HT1080 (cell line): ENCODE results near the gene SEC11A. TPM values are rescaled to one million over a fixed set of nuclear protein-coding genes. Genes with fewer than 3 reads are reported as not detected.
"Not testable (repeated sequence)": the region's sequence is repeated elsewhere in the genome, so short reads cannot be mapped to it uniquely, and the experiment has no call there.

Source experiments
- DNase-seq: peaks from one replicate; pipeline ENCODE4 v3.0.0-alpha.2; 2015; ENCODE audit warnings: low read depth
- polyA plus RNA-seq, 2 experiments: library from polyadenylated mRNA; depleted of rRNA; stranded (reverse); fragments of >200 nt; gene quantifications; 2 replicates each; pipeline ENCODE4 v1.2.3, GENCODE V29; 2015
- total RNA-seq: library from RNA; depleted of rRNA; stranded (reverse); fragments of >200 nt; shearing (Covaris generic); gene quantifications from 2 replicates; pipeline ENCODE4 v1.2.3, GENCODE V29; 2014; rRNA removed

The SEC11A gene
- total RNA-seq = 175 and 185 TPM in 2 replicates
- 204 and 261 TPM in 2 replicates for polyA plus RNA-seq (2015; cell fraction: cytosol; rRNA removed)
- polyA plus RNA-seq (2015; cell fraction: nucleus; rRNA removed) = 86.6 and 111 TPM in 2 replicates

DNA sequence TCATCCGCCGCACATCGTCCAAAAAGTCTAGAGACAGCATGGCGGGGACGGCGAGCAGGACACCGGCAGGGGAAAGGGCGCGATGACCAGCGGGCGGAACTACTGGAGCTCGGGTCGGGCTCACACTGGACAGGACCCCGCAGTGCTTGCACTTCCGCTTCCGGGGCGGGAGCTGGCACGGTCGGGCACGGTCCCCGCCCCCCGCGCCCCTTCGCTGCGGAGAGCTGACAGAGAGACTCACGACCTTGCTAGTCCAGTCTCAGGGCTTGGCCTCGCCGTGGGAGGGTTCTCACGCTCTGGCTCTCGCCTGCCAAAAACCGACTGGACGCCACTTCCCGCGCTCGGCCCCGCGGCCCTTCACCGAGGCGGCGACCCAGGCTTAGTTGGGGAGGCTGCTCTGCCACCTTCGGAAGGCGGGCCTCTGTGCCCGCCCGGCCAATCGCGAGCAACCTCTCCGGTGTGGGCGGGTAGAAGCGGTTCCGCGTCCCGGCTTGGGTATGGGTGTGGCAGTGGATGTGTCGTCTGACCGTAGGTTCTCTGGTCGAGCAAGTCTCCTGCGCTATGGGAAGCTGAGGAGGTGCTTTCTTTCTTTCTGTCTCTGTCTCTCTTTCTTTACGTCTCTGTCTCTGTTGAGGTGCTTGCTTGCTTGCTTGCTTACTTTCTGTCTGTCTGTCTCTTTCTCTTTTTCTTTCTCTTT, at the start of gene SEC11A:
Gene SEC11A, minus strand, starts transcription at position 104 of the 697 bp plus-strand sequence. Its CDS starts 64 bp downstream, at position 40.
- DNase-seq = peak; percentile 98

DNA sequence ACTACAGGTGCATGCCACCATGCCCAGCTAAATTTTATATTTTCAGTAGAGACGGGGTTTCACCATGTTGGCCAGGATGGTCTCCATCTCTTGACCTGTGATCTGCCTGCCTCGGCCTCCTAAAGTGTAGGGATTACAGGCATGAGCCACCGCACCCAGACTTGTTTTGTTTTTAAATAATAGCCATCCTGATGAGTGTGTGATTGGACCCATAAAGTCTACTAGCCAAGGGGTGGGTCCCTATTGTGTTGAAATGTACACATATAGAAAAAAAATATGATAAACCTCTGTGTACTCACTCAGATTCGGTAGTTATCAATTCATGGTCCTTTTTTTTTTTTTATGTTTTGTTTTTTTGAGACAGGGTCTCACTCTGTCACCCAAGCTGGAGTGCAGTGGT, 49.7 kb upstream of the SEC11A start:
- DNase-seq = no peak

DNA sequence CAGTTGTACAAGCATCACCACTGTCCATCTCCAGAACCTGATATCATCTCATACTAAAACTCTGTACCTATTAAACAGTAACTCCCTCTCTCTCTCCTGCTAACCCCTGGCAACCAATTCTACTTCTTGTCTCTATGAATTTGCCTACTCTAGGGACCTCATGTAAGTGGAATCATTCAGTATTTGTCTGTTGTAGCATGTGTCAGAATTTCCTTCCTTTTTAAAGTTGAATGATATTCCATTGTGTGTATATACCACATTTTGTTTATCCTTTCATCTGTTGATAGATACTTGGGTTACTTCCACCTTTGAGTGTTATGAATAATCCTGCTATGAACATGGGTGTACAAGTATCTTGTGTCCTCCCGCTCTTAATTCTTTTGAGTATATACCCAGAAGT, 49.0 kb upstream of the SEC11A start:
- DNase-seq = no peak

DNA sequence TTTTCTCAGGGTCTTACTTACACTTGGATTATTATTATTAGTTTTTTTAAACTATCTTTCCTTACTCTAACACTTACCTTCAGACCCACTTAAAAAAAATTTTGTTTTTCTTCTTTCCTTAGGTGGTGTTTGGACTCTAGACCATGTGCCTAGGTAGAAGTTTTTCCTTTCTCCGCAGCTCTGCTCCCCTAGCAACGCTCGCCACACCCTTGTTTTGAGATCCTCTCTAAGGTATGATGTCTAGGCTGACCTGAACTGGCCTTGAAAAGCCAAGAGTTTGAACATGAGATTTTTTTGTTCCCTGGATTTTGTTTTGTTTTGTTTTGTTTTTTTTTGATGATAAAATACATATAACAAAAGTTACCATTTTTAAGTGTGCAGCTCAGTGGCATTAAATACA, 48.6 kb upstream of the SEC11A start:
- no peak for DNase-seq

- no peak for DNase-seq
Measured at GRCh38 chr15:84762840-84763572, 47.1 kb upstream of the SEC11A start.

DNA sequence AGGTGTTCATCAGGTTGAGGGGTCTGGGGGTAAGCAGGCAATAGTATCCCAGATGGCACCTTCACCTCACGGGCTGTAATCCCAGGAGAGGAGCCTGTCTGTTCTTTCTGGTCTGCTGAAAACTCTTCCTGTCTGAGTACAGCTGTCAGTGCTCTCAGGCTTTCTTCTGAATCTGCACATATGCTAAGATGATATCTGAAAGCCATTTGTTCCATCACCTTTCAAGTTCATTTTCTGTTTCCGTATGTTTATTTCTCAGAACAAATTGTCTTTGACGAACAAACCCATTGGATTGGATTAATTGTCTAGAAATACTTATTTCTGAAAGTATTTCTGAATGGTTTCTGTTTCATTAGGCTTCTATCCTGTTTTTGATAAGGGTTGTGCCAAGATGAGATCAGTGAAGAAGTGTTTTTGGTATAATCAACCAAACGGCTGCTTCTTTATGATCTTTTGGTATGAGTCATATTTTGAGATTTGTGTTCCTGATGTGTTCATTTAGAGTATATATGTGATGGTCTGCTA, 45.7 kb upstream of the SEC11A start:
- no peak for DNase-seq

DNA sequence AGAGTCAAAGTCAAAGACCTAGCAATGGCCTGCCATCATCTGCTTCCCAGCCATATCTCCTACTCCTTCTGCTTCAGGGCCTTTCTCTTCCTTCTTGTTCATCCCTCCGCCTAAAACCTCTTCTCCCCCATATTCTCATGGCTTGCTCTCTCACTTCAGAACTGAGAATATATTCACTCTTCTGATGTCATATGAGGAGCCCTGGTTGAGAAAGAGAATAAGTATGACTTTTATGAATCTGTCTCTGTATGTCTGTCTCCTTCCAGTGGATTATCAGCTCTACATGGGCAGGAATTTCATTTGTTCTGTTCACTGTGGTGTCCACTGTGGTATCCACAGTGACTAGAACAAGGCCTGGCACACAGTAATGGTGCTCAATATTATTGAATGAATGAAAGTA, 44.3 kb upstream of the SEC11A start:
- DNase-seq = no peak

GRCh38 chr15:84759018-84759417, 43.1 kb upstream of the SEC11A start:
- no peak for DNase-seq

DNA sequence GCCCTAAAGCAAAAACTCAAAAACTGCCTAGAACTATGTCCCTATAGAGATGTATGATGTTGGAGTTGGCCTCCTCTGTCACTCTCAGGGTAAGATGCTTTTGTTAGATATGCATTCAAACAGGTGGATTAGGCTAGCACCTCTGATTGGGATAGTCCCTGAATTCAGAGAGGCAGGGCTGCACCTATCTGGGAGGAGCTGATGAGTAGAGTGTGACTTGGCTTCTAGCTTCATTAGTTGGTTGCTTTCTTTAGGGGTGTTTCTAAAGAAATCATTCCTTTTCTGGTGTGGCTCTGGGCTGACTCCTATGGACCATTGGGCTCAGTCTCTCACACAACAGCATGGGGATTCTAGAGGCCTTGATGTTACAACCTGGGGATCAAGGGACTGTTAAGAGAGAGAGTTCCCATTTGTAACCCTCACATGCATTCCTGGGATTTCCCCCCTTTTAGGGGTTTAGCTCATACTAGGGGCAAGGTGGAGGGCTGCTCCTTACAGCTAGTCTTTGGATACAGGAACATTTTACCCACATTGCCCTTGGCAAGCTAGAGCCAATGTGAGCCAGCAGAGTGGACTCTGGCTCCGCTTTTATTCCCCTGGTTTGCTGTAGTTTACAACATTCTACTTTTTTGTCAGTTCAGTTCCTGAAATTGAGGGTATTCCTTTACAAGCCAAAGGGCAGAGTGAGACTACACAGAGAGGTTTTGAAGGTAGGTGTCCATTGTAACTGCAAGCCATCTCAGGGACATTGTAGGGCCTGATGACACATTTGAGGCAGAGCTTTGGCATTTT, 40.0 kb upstream of the SEC11A start:
- no peak for DNase-seq

- not testable (repeated sequence) for DNase-seq
Measured at GRCh38 chr15:84754889-84755288, 39.0 kb upstream of the SEC11A start.

DNA sequence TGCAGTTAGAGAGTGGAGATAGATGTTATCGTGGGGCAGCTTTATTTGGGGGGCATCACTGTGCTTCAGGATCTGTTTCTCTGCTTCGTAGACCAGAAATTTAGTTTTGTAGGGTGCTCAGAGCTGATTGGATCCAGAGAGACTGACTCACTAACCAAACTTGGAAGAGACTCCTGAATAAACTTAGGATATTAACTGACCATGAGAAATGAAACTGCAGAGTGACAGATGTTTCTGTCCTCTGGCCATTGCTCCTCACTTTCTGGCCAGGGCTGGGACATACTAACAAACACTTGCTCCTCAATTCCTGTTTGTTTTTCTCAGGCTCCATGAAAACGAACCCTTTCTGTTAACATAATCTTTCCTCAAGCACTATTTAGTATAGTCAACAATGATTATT, 36.8 kb upstream of the SEC11A start:
- no peak for DNase-seq

- DNase-seq = no peak
Measured at GRCh38 chr15:84752195-84752594, 36.3 kb upstream of the SEC11A start.

DNA sequence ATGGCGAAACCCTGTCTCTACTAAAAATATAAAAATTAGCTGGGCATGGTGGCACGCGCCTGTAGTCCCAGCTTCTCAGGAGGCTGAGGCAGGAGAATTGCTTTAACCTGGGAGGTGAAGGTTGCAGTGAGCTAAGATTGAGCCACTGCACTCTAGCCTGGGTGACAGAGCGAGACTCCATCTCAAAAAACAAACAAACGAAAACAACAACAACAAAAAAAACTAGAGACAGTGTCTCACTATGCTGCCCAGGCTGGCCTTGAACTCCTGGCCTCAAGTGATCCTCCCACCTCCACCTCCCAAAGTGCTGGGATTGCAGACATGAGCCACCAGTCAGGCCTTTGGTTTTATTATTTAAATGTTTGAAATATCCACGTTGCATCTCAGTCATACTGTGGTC, 35.8 kb upstream of the SEC11A start:
- not testable (repeated sequence) for DNase-seq

GRCh38 chr15:84750583-84751092, 34.7 kb upstream of the SEC11A start:
- no peak for DNase-seq

- DNase-seq = peak; percentile 45
Measured at GRCh38 chr15:84749111-84749991, 33.4 kb upstream of the SEC11A start.

DNA sequence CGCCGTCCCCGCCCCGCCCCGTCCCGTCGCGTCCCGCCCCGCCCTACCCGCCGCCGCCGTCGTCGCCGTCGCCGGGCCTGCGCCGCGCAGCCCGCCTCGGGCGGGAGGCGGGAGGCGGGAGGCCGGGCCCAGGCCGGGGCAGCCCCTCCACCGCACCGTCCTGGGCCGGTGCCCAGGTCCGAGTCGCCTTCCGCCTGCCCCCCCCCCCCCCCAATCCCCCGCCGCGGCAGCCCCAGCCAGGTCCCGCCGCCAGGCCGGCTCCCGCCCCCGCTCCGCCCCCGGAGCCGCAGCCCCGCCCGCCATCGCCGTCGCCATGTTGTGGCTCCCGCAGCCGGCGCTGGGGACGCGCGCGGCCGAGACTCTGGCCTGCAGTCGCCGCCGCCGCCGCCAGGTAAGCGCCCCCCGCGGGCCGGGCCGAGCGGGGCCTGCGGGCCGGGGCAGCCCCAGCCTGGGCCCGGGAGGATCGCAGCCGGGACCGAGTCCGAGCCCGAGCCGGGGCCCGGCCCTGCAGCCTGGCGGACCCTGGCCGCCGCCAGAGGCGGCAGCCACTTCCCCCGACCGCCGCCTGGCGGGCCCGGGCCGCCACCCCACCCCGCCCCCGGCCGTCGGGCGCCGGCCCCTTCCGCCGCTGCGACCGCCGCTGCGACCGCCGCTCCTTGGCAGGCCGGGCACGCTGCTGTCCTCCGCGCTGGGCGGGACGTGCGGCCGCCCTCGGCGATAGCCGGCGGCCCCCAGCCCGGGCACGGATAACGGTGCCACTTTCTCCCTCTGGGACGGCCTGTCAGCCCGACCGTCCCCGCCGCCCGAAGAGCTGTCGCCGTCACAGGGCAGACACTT, 32.6 kb upstream of the SEC11A start, which contains the start of gene ZNF592:
Gene ZNF592, plus strand, starts transcription at position 319 of the 837 bp plus-strand sequence. CDS start 34,084 bp downstream, outside the sequence.
- DNase-seq = no peak

DNA sequence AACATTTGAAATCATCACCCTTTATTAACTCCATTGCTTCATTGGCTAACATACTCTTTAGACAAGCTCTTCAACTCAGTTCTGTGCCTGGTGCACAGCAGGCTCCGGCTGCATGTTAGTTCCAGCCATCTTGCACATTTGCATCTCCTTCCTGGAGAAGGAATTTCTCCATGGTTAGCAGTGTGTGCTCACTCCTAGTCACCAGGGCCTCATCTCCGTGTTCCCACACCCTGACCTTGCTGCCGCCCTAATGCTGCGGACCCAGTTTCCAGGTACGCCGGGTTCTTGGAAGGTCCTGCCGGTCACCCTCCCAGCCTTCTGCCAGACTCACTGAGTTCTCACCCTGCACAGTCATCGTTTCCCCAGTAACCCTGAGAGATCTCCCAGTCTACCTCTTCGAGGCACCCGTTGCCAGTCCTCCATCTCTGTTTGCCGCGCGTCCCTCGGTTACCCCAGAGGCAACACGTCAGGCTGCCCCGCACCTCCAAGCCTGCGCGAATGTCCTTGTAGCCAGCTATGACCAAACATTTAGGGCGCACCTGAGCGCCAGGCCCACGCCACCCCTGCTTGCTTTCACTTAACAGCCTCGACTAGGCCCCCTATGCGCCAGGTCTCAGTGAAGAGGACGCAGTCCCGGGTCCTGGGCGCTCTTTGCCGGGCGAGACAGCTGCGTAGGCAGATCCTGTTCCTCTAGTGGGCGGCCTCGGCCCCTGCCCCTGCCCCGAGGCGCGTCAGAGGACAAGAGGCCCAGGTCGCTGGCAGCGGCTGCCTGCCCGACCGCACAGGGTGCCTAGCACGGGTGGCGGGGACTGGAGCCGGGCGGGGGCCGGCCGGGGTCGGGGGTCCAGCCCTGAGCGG, 31.7 kb upstream of the SEC11A start:
- DNase-seq = peak; percentile 67

DNA sequence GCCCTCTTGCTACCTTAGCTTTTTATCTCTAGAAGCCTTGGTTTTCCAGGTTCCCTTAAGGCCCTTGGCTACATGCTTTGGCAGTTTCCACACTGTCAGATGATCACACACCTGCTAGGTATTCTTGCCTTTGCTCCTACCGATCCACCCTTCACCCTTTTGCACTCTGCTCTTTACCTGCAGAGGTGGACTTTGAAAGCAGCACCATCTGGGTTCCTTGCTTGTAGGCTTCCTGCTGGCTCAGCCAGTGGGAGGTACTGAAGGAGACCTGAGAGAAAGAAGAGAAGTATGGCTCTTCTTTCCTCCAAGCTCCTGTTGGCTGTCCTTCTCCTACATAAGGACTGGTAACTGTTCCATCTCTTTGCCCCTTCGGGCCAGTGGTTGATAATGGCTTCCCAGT, 25.2 kb upstream of the SEC11A start:
- DNase-seq = no peak
